Chondrocyte (in vitro differentiated cells): Measurements from ENCODE around the gene OR2L8. TPM values are rescaled to one million over a fixed set of nuclear protein-coding genes. Genes with fewer than 3 reads are reported as not detected.

Experiments
- DNase-seq: peaks from one replicate; pipeline ENCODE4 v3.0.0; 2021; ENCODE audit warnings: mixed read lengths, low spot score
- H3K27ac Mint-ChIP-seq: one replicate; pipeline ENCODE4 v1.8.0; 2021; ENCODE audit warnings: mild to moderate bottlenecking, moderate library complexity, mixed read lengths; ENCODE audit not compliant: unreplicated experiment
- H3K27me3 Mint-ChIP-seq: 2 replicates; pipeline ENCODE4 v1.8.0; 2021; ENCODE audit warnings: low read depth, mixed read lengths
- H3K36me3 Mint-ChIP-seq: 2 replicates; pipeline ENCODE4 v1.8.0; 2021; ENCODE audit warnings: low read depth, mixed read lengths
- H3K4me1 Mint-ChIP-seq: 2 replicates; pipeline ENCODE4 v1.8.0; 2021; ENCODE audit warnings: low read depth, mild to moderate bottlenecking, mixed read lengths
- H3K4me3 Mint-ChIP-seq: one replicate; pipeline ENCODE4 v1.8.0; 2021; ENCODE audit warnings: mild to moderate bottlenecking, moderate library complexity, mixed read lengths; ENCODE audit not compliant: unreplicated experiment
- H3K9me3 Mint-ChIP-seq: 2 replicates; pipeline ENCODE4 v1.8.0; 2021; ENCODE audit warnings: low read depth, mixed read lengths
- total RNA-seq: library from RNA; stranded (reverse); gene quantifications from 3 replicates; pipeline ENCODE4 v1.2.1, GENCODE V29; 2021
- TF ChIP-seq, protein P1 (sequence below): fragments of 200-600 bp; sonication (generic); IDR thresholded peaks from 2 replicates; pipeline ENCODE4 v1.5.0; 2021; ENCODE audit warnings: antibody characterized with exemption, mild to moderate bottlenecking, moderate library complexity

OR2L8 gene
- total RNA-seq, 1 donor from 2014 or later: not detected

DNA sequence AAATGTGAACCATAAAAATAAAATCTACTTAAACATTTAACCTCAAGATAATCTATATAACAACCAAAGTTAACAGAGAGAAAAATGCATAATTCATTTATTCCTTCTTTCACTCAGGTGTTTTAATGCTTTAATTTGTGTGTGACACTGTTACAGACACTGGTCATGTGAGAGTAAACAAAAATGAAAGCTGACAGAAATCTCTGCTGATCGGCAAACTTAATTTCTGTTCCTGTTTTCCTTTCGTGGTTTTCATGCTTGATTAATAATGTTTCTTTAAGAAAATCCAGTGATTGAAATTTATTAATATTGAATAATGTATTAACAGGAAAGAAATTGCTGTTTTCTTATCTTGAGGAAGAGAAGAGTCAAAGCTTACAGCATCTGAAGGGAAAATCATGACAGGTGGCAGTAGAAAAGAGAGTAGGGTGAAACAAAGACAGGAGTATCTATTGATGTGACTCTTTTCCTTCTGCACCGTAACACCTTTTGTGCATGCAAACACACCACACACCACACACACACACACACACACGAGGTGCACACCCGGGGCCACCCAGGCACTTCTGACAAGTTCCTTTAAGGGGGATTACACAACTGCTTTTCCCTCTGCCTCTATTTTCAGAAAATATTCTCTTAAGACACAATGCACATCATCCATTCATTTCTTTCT, 18.0 kb downstream of the OR2L8 start:
- Mint-ChIP-seq H3K4me3 (no peak overlapping the region), H3K36me3 (no peaks in the 10 kb centered on the region), H3K9me3 (peaks cover 38% of the 10 kb centered on the region), H3K4me1 (no peaks in the 10 kb centered on the region), H3K27ac (no peak overlapping the region), H3K27me3 (no peaks in the 10 kb centered on the region)
- TF ChIP-seq, protein P1, sequence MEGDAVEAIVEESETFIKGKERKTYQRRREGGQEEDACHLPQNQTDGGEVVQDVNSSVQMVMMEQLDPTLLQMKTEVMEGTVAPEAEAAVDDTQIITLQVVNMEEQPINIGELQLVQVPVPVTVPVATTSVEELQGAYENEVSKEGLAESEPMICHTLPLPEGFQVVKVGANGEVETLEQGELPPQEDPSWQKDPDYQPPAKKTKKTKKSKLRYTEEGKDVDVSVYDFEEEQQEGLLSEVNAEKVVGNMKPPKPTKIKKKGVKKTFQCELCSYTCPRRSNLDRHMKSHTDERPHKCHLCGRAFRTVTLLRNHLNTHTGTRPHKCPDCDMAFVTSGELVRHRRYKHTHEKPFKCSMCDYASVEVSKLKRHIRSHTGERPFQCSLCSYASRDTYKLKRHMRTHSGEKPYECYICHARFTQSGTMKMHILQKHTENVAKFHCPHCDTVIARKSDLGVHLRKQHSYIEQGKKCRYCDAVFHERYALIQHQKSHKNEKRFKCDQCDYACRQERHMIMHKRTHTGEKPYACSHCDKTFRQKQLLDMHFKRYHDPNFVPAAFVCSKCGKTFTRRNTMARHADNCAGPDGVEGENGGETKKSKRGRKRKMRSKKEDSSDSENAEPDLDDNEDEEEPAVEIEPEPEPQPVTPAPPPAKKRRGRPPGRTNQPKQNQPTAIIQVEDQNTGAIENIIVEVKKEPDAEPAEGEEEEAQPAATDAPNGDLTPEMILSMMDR: no peak
- no peak for DNase-seq

- Mint-ChIP-seq H3K9me3 (peaks cover 43% of the 10 kb centered on the region), H3K27me3 (no peaks in the 10 kb centered on the region), H3K4me1 (no peaks in the 10 kb centered on the region), H3K4me3 (no peak overlapping the region), H3K27ac (no peak overlapping the region), H3K36me3 (no peaks in the 10 kb centered on the region)
- TF ChIP-seq, protein P1: no peak
- DNase-seq: no peak
Observed at GRCh38 chr1:247992986-247993385, 44.3 kb downstream of the OR2L8 start.

DNA sequence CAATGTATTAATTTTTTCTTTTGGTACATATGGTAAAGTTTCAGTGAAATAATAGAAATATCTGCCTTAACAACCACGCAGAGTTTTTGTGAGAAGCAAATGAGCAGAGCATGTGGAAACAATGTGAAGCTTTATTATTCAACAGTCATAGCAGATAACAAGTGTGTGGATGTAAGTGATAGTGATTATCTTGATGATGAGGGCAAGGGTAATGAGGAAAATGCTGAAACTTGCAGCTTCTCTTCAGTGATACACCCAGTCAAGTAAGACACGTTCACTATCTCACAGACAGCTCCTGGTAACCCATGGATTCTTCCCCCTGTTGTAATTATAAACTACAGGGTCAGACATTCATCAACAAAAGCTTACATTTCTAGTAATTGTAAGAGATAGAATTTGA, 50.2 kb downstream of the OR2L8 start:
- no peaks in the 10 kb centered on the region for H3K36me3 Mint-ChIP-seq
- H3K9me3 Mint-ChIP-seq: peaks cover 43% of the 10 kb centered on the region
- H3K27me3 Mint-ChIP-seq: no peaks in the 10 kb centered on the region
- no peak for DNase-seq
- H3K27ac Mint-ChIP-seq: no peak overlapping the region
- H3K4me3 Mint-ChIP-seq: no peak overlapping the region
- TF ChIP-seq, protein P1: no peak
- H3K4me1 Mint-ChIP-seq: no peaks in the 10 kb centered on the region

Other genes with a start within 250 kb of the OR2L8 start
- not detected in 3 replicates for gene OR6F1, start 232.2 kb upstream of the OR2L8 start, total RNA-seq
- not detected in 3 replicates for gene OR14K1, start 210.2 kb upstream of the OR2L8 start, total RNA-seq
- gene OR14A2, start 200.7 kb upstream of the OR2L8 start, total RNA-seq: not detected in 3 replicates
- gene OR1C1, start 188.3 kb upstream of the OR2L8 start, total RNA-seq: not detected in 3 replicates
- gene OR14A16, start 124.7 kb upstream of the OR2L8 start, total RNA-seq: not detected in 3 replicates
- not detected in 3 replicates for gene OR11L1, start 107.0 kb upstream of the OR2L8 start, total RNA-seq
- gene TRIM58, start 91.7 kb upstream of the OR2L8 start, total RNA-seq: 0.41 to 1.7 TPM (median 0.70 TPM) in 3 replicates
- gene OR2W3, start 53.3 kb upstream of the OR2L8 start, total RNA-seq: 0.75 TPM in 1 of 3 replicates, not detected in the others
- gene OR2T8, start 28.6 kb upstream of the OR2L8 start, total RNA-seq: not detected in 3 replicates
- gene OR2AJ1, start 24.0 kb upstream of the OR2L8 start, total RNA-seq: not detected in 3 replicates
- gene OR2AK2, start 16.4 kb downstream of the OR2L8 start, total RNA-seq: not detected in 3 replicates
- gene OR2L5, start 64.8 kb downstream of the OR2L8 start, total RNA-seq: not detected in 3 replicates
- gene OR2L2, start 81.2 kb downstream of the OR2L8 start, total RNA-seq: 0.07 TPM in 1 of 3 replicates, not detected in the others
- not detected in 3 replicates for gene OR2L3, start 98.0 kb downstream of the OR2L8 start, total RNA-seq
- gene OR2L13, start 146.3 kb downstream of the OR2L8 start, total RNA-seq: not detected in 3 replicates
- gene OR2M5, start 196.3 kb downstream of the OR2L8 start, total RNA-seq: not detected in 3 replicates
- not detected in 3 replicates for gene OR2M2, start 226.0 kb downstream of the OR2L8 start, total RNA-seq
- not detected in 3 replicates for gene OR2M3, start 248.4 kb downstream of the OR2L8 start, total RNA-seq